SU-DHL-6 (cell line): ENCODE data around the gene EMID1.

Experiments used
- H2AFZ ChIP-seq: fragments of 200-600 bp; sonication (generic); 2 replicates; pipeline ENCODE4 v1.6.1; 2014; ENCODE audit warnings: low read depth, mild to moderate bottlenecking, moderate library complexity, mixed read lengths, antibody characterized with exemption, low read length; ENCODE audit not compliant: severe bottlenecking
- H3F3A ChIP-seq: fragments of 200-600 bp; shearing (Covaris generic); 2 replicates; pipeline ENCODE4 v1.6.0; 2016; ENCODE audit warnings: antibody characterized with exemption, mild to moderate bottlenecking; ENCODE audit not compliant: insufficient read depth
- H3K27ac ChIP-seq: fragments of 200-600 bp; sonication (generic); 2 replicates; pipeline ENCODE4 v1.5.1; 2016; ENCODE audit warnings: low read depth, mild to moderate bottlenecking, low read length, moderate library complexity, mixed read lengths
- H3K27me3 ChIP-seq: fragments of 200-600 bp; sonication (generic), shearing (Covaris generic); 2 replicates; pipeline ENCODE4 v1.6.0; 2014; ENCODE audit warnings: mild to moderate bottlenecking, low read length
- H3K36me3 ChIP-seq: fragments of 200-600 bp; sonication (generic); 2 replicates; pipeline ENCODE4 v1.6.1; 2014; ENCODE audit warnings: mild to moderate bottlenecking, low read length, mixed read lengths
- H3K4me2 ChIP-seq: fragments of 300-600, 200-600 bp; shearing (Covaris generic), sonication (generic); 2 replicates; pipeline ENCODE4 v1.6.0; 2014; ENCODE audit warnings: low read length, low read depth, mild to moderate bottlenecking; ENCODE audit not compliant: poor library complexity, severe bottlenecking
- H3K4me3 ChIP-seq: fragments of 200-600 bp; sonication (generic); 2 replicates; pipeline ENCODE4 v1.5.1; 2014; ENCODE audit warnings: antibody characterized with exemption, low read length, mild to moderate bottlenecking, mixed read lengths; ENCODE audit not compliant: insufficient read depth, poor library complexity, severe bottlenecking
- H3K79me2 ChIP-seq: fragments of 200-600 bp; sonication (generic); 2 replicates; pipeline ENCODE4 v1.6.1; 2014; ENCODE audit warnings: mild to moderate bottlenecking, low read length, moderate library complexity; ENCODE audit not compliant: insufficient read depth
- H3K9ac ChIP-seq: fragments of 200-600 bp; sonication (generic); 2 replicates; pipeline ENCODE4 v1.7.0; 2014; ENCODE audit warnings: mild to moderate bottlenecking, low read length
- H3K9me2 ChIP-seq: fragments of 200-600 bp; sonication (generic); replicated peaks from 2 replicates; pipeline ENCODE4 v1.6.1; 2014; ENCODE audit warnings: low read length; ENCODE audit not compliant: insufficient read depth
- H3K9me3 ChIP-seq: fragments of 200-600 bp; sonication (generic); 2 replicates; pipeline ENCODE4 v1.6.1; 2014; ENCODE audit warnings: low read length, mixed read lengths; ENCODE audit not compliant: insufficient read depth
- H4K20me1 ChIP-seq: fragments of 200-600 bp; sonication (generic); 2 replicates; pipeline ENCODE4 v1.6.1; 2014; ENCODE audit warnings: low read depth, mild to moderate bottlenecking, antibody characterized with exemption, low read length, moderate library complexity, mixed read lengths
- EZH2phosphoT487 ChIP-seq: fragments of 200-600 bp; sonication (generic), shearing (Covaris generic); conservative IDR thresholded peaks from 2 replicates; pipeline ENCODE4 v1.6.1; 2018; ENCODE audit warnings: mild to moderate bottlenecking, antibody characterized with exemption, low read length, moderate library complexity, mixed read lengths
- TF ChIP-seq, protein P1 (sequence below): fragments of 200-600 bp; sonication (generic); IDR thresholded peaks from one replicate; pipeline ENCODE4 v1.5.1; 2017; ENCODE audit warnings: antibody characterized with exemption, mild to moderate bottlenecking, low read length, moderate library complexity; ENCODE audit not compliant: insufficient read depth, poor library complexity, severe bottlenecking

EMID1 gene

GRCh38 chr22:29202212-29203192, 3.2 kb upstream of the EMID1 start:
- Histone ChIP-seq H3F3A (no peaks in the 10 kb centered on the region), H3K4me3 (no peak overlapping the region), H3K79me2 (no peaks in the 10 kb centered on the region), H3K9me2 (no peaks in the 10 kb centered on the region), H3K27me3 (no peaks in the 10 kb centered on the region), H3K4me2 (no peak overlapping the region), H3K9ac (no peak overlapping the region), H3K9me3 (no peaks in the 10 kb centered on the region), H4K20me1 (no peaks in the 10 kb centered on the region), H2AFZ (no peak overlapping the region), H3K36me3 (no peaks in the 10 kb centered on the region), H3K27ac (no peak overlapping the region)
- TF ChIP-seq EZH2phosphoT487 = no peak
- TF ChIP-seq, protein P1, sequence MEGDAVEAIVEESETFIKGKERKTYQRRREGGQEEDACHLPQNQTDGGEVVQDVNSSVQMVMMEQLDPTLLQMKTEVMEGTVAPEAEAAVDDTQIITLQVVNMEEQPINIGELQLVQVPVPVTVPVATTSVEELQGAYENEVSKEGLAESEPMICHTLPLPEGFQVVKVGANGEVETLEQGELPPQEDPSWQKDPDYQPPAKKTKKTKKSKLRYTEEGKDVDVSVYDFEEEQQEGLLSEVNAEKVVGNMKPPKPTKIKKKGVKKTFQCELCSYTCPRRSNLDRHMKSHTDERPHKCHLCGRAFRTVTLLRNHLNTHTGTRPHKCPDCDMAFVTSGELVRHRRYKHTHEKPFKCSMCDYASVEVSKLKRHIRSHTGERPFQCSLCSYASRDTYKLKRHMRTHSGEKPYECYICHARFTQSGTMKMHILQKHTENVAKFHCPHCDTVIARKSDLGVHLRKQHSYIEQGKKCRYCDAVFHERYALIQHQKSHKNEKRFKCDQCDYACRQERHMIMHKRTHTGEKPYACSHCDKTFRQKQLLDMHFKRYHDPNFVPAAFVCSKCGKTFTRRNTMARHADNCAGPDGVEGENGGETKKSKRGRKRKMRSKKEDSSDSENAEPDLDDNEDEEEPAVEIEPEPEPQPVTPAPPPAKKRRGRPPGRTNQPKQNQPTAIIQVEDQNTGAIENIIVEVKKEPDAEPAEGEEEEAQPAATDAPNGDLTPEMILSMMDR = no peak

- Histone ChIP-seq H3K27ac (no peak overlapping the region), H3K79me2 (no peaks in the 10 kb centered on the region), H2AFZ (no peak overlapping the region), H3K9ac (no peak overlapping the region), H3K36me3 (no peaks in the 10 kb centered on the region), H3K9me2 (no peaks in the 10 kb centered on the region), H3K4me3 (no peak overlapping the region), H3K9me3 (no peaks in the 10 kb centered on the region), H3F3A (no peaks in the 10 kb centered on the region), H3K4me2 (no peak overlapping the region), H4K20me1 (no peaks in the 10 kb centered on the region), H3K27me3 (no peaks in the 10 kb centered on the region)
- no peak for TF ChIP-seq EZH2phosphoT487
- TF ChIP-seq, protein P1 = no peak
These were observed 1.9 kb upstream of the EMID1 start for GRCh38 chr22:29203488-29204454.

GRCh38 chr22:29204455-29205183, 1.1 kb upstream of the EMID1 start:
- H3K36me3 ChIP-seq = no peaks in the 10 kb centered on the region
- no peak overlapping the region for H3K9ac ChIP-seq
- H3K9me2 ChIP-seq = no peaks in the 10 kb centered on the region
- no peaks in the 10 kb centered on the region for H3K27me3 ChIP-seq
- H3K27ac ChIP-seq = no peak overlapping the region
- no peak for TF ChIP-seq EZH2phosphoT487
- TF ChIP-seq, protein P1 = no peak
- H4K20me1 ChIP-seq = no peaks in the 10 kb centered on the region
- no peaks in the 10 kb centered on the region for H3F3A ChIP-seq
- H3K4me2 ChIP-seq = no peak overlapping the region
- H3K79me2 ChIP-seq = no peaks in the 10 kb centered on the region
- no peak overlapping the region for H3K4me3 ChIP-seq
- no peak overlapping the region for H2AFZ ChIP-seq
- H3K9me3 ChIP-seq = no peaks in the 10 kb centered on the region
